Activated CD8-positive, alpha-beta memory T cell treated with anti-CD3 and anti-CD28 coated beads for 48 hours (primary cell): ENCODE data around the gene CSPG4.
"Not testable (repeated sequence)": the region's sequence is repeated elsewhere in the genome, so short reads cannot be mapped to it uniquely, and the experiment has no call there.

Experiments used
- DNase-seq, 3 experiments: peaks; one replicate each; pipeline ENCODE4 v3.0.0-alpha.2; 2020; ENCODE audit warnings: low read depth in 2 of 3, low spot score in 2 of 3

Gene CSPG4

GRCh38 chr15:75693028-75693427 is 19.6 kb downstream of the CSPG4 start:
- DNase-seq: not testable (repeated sequence)

DNA sequence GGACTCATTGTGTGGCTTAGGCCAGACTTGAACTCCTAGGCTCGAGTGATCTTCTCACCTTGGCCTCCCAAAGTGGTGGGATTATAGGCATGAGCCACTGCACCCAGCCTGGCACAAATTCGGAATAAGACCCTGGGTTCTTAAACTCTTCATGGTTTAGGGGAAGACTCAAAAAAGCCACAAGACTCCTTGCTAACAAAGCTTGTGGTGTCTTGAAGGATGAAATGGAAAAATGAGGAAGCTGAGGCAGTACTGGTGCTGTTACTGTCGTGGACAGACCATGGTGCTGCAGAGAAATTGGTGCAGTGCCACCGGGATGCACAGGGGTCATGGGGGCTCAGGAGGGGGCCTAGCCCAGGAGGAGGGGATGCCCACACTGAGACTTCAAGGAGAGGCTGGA is 20.3 kb downstream of the CSPG4 start:
- DNase-seq: not testable (repeated sequence)

DNA sequence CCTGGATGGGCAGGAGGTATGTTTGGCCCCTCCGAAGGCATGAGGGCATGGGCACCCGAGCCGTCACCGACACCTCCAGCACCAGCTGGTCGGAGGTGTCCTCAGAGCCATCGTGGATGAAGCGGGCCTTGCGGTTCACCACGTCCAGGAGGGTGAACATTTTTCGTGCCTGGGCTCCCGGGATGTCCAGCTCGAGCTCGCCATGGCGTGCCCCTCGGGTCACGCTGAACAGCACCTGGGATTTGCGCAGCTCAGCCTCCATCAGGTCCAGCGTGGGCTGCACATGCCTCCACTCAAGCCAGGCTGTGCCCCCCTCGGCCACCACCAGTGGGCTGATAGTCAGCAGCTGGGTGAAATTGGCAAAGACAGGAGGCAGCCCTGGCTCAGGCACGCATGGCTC is 23.2 kb downstream of the CSPG4 start:
- not testable (repeated sequence) for DNase-seq

GRCh38 chr15:75688831-75689230 is 23.8 kb downstream of the CSPG4 start:
- DNase-seq: no peak

GRCh38 chr15:75688278-75688557 is 24.4 kb downstream of the CSPG4 start:
- DNase-seq: no peak

GRCh38 chr15:75687486-75688277 is 25.0 kb downstream of the CSPG4 start:
- no peak for DNase-seq

DNA sequence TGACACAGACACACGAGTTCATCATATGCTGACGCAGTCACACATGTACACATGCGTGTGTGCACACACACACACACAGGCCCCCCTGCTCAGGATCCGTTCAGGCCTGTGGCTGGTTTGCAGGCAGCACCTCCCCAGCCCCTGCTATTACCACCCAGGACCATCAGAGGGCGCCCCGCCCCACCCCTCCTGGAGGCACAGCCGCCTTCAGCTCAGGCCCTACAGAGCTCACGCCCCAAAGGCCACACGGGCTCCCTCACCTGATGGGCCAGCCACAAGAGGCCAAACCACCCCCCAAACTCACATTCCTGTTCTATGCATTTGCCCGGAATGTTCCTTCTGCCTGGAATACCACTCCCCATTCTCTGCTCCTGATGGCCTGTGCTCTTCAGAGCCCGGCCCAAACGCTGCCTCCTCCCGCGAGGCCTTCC is 26.4 kb downstream of the CSPG4 start:
- peak; percentile 59 to 74 (median 63) for DNase-seq

DNA sequence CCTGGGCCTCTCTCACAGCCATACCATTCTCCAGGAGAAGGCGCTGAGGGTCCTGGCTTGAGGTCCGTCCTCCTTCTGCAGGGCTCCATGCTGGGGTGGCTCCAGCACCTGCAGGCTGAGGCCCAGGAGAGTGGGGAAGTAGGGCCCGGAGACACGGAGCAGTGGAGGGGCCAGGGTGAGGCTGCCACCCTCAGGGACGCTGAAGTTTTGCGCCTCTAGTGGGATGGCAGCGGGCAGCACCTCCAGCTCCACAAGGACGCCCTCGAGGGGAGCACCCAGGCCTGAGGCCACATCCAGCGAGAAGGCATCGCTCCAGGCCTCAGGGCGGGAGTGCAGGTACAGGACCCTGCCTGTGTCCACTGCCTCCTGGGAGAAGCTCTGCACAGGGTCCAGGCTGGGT is 27.5 kb downstream of the CSPG4 start:
- DNase-seq: no peak

DNA sequence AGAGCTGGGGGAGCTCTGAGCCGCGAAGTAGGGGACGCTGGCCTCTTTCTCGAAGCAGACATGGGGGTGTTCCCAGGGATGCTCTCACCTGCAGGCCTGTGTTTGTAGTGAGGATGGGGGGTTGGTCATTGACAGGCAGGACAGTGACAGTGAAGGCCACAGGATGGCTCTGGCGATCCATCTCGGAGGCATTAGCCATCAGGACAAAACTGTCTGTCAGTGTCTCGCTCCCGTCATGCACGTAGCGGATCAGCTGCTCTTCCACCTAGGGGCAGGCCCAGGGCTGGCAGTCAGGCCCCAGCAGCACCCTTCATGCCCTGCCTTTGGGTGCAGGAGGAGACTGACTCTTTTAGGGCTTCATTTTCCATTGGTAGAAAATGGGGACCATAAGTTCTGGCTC is 28.0 kb downstream of the CSPG4 start:
- no peak for DNase-seq

GRCh38 chr15:75683646-75684312 is 28.9 kb downstream of the CSPG4 start:
- peak; percentile 47 to 59 (median 51) for DNase-seq

- DNase-seq: no peak
These were observed 30.2 kb downstream of the CSPG4 start for GRCh38 chr15:75682181-75683135.

DNA sequence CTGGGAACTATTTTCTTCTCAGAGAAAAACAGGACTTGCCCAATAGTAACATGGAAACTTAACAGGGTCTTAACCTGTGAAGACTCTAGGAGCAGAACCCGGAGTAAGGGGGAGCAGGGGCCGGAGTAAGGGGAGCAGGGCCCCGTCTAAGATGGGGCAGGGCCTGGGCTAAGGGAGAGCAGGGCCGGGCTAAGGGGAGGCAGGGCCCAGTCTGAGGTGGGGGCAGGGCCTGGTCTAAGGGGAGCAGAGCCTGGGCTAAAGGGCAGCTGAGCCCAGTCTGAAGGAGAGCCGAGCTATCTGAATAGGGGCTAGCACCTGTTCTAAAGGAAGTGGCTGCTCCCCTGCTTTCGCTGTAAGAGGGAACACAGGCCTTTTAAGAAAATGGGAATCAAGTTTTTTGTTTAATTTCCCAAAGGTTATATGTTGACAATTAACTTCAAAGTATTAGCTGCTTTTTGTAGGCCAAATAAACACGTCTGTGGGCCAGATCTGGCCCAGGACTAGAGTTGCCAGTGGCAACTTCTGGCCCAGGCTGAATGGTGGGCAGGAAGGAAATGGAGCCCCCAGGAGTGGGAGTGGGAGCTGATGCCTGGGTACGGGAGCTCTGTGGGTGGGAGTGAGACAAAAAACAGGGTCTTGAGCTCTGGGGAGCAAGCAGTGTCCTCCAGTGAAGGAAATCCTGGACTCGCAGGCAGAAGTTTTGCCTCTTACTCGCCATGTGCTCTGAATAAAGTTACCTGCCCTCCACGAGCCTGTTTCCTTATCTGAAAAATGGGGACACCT is 32.5 kb downstream of the CSPG4 start:
- DNase-seq: no peak

GRCh38 chr15:75678324-75678690 is 34.3 kb downstream of the CSPG4 start:
- DNase-seq: not testable (repeated sequence)

GRCh38 chr15:75677465-75678323 is 35.0 kb downstream of the CSPG4 start:
- DNase-seq: no peak

- DNase-seq: no peak
These were observed 35.8 kb downstream of the CSPG4 start for GRCh38 chr15:75676688-75677464.

DNA sequence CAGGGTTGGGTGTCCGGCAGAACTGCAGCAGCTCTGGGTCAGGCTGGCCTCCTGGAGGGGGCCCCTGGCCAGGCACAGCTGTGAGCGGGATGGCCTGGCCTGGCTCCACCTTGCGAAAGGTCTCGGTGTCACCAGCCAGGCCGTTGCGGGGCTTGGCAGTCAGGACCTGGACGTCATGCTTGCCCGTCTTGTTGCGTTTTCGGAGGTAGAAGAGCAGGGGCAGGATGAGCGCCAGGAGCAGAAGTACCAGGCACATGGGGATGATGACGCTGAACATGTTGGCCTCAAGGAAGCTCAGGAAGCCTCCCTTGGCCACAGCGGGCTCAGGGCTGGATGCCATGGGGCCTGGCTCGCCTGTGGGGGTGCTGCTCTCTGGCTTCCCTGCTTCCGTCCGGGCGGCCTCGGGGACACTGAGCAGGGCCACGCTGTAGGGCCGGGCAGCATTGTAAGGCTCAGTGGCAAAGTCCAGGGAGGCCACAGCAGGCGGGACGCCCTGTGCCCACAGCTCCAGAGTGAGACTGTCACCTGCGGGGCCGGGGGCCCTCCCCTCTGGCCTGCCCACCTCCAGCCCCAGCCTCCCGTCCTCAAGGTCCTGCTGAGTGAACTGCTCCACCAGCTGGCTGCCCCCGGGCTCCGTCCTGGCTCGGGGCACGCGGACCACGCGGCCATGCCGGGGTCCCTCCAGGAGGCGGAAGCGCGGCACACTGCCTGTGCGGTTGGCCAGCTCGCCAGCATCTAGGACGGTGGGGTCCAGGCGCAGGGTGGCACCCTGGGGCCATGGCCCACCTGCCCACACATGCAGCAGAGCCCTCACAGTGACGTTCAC is 36.9 kb downstream of the CSPG4 start:
- no peak for DNase-seq

DNA sequence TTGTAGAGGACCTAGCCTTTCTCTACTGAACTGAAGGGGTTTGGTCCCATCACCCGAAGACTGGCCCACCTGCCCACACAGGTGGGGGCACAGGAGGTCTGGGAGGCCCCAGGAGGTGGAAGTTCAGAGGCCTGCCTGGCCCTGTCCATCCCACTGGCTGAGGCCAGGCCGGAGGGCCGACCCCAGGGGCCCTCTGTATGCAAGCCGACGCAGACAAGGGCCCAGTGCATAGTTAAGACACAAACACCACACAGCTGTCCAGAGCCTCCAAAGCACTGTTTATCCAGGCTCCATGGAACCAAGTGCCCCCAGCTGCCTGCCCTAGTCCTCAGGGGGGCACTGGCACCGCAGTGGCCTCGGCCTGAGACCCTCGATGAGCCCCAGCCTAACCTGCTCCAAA is 38.3 kb downstream of the CSPG4 start:
- DNase-seq: no peak

- DNase-seq: no peak
These were observed 39.0 kb downstream of the CSPG4 start for GRCh38 chr15:75673426-75674235.
